Measurements from ENCODE around the gene GMCL1.

Gene GMCL1

GRCh38 chr2:69804416-69804815 lies 25.0 kb upstream of the GMCL1 start:
- Histone ChIP-seq H3K36me3 (no peaks in the 10 kb centered on the region), H3K9me3 (no peaks in the 10 kb centered on the region), H3K4me3 (ENCODE audit: low read depth, low read length) (no peak overlapping the region), H3K4me1 (no peaks in the 10 kb centered on the region), H3K27me3 (no peaks in the 10 kb centered on the region)
- TF ChIP-seq, protein P1, sequence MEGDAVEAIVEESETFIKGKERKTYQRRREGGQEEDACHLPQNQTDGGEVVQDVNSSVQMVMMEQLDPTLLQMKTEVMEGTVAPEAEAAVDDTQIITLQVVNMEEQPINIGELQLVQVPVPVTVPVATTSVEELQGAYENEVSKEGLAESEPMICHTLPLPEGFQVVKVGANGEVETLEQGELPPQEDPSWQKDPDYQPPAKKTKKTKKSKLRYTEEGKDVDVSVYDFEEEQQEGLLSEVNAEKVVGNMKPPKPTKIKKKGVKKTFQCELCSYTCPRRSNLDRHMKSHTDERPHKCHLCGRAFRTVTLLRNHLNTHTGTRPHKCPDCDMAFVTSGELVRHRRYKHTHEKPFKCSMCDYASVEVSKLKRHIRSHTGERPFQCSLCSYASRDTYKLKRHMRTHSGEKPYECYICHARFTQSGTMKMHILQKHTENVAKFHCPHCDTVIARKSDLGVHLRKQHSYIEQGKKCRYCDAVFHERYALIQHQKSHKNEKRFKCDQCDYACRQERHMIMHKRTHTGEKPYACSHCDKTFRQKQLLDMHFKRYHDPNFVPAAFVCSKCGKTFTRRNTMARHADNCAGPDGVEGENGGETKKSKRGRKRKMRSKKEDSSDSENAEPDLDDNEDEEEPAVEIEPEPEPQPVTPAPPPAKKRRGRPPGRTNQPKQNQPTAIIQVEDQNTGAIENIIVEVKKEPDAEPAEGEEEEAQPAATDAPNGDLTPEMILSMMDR (IDR thresholded peaks at IDR 0.05; ENCODE audit: low read depth, low read length), result no peak
- DNase-seq, result no peak

DNA sequence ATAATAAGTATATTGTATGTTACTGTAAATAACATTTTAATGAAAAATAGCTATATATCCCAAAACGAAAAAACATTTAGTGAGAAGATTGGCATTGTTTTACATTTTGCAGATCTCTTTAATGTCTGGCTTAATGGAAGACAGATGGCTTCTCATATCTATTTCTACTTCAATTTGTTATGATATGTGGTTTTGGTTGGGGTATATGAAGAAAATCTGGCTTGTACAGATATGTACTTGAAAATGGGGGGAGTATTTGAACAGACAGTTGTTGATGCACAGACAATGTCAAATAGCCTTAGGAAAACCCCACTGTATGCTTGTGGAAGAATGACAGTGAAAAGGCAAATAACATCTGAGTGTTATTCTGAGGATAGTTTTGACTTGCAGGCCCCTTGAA lies 23.6 kb upstream of the GMCL1 start:
- Histone ChIP-seq H3K36me3 (no peaks in the 10 kb centered on the region), H3K4me3 (ENCODE audit: low read depth, low read length) (no peak overlapping the region), H3K27me3 (no peaks in the 10 kb centered on the region), H3K9me3 (no peaks in the 10 kb centered on the region), H3K4me1 (no peaks in the 10 kb centered on the region)
- TF ChIP-seq, protein P1 (IDR thresholded peaks at IDR 0.05; ENCODE audit: low read depth, low read length), result no peak
- no peak for DNase-seq

DNA sequence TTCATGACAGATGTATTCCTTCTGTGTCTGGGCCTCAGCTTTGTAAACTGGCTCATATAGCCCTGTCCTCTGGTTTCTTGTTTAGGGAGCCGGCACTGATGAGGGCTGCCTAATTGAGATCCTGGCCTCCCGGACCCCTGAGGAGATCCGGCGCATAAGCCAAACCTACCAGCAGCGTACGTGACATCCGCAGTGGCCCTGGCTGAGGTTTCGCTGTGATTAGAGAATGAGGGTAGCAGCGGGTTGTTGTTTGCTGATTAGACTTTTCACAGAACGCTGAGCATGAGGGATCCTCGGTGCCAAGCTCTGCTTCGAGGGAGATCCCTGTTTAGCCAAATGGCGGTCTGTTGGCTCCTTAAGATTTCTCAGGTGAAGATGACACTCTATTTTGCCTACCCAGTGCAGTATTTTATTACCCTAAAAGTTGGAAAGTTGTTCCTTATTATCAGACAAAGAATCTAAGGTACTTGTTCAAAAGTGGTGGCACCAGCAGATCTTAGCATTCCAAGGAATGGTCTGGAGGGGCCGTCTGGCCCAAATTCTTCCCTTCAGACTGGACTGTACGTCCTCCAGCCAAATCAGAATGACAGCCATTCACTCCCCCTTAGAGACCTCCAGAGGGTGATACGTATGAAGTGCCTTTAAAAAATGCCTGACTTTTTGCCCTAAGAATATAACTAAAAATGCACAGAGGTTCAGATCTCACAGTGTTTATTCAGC lies 21.5 kb upstream of the GMCL1 start:
- no peak overlapping the region for H3K4me3 ChIP-seq (ENCODE audit: low read depth, low read length)
- TF ChIP-seq, protein P1 (IDR thresholded peaks at IDR 0.05; ENCODE audit: low read depth, low read length), result no peak
- H3K9me3 ChIP-seq, result no peaks in the 10 kb centered on the region
- H3K27me3 ChIP-seq, result no peaks in the 10 kb centered on the region
- no peak for DNase-seq
- no peaks in the 10 kb centered on the region for H3K4me1 ChIP-seq
- no peaks in the 10 kb centered on the region for H3K36me3 ChIP-seq

DNA sequence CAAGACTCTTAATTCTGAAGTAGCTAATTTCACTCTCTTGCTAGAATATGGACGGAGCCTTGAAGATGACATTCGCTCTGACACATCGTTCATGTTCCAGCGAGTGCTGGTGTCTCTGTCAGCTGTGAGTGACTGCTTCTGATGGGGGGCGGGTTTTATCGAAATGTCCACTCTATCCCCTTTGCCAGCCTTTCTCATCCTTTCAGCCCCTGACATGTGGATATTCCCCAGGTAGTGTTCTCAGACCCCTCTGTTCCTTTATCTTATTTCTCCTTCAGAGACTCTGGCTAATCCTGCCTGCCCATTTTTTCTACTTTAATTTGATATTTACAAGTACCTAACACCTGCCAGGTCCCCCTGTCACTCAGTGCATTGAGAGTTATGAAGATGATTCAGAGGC lies 18.9 kb upstream of the GMCL1 start:
- Histone ChIP-seq H3K27me3 (no peaks in the 10 kb centered on the region), H3K36me3 (no peaks in the 10 kb centered on the region), H3K4me3 (ENCODE audit: low read depth, low read length) (no peak overlapping the region), H3K9me3 (no peaks in the 10 kb centered on the region), H3K4me1 (no peaks in the 10 kb centered on the region)
- DNase-seq, result no peak
- TF ChIP-seq, protein P1 (IDR thresholded peaks at IDR 0.05; ENCODE audit: low read depth, low read length), result no peak

DNA sequence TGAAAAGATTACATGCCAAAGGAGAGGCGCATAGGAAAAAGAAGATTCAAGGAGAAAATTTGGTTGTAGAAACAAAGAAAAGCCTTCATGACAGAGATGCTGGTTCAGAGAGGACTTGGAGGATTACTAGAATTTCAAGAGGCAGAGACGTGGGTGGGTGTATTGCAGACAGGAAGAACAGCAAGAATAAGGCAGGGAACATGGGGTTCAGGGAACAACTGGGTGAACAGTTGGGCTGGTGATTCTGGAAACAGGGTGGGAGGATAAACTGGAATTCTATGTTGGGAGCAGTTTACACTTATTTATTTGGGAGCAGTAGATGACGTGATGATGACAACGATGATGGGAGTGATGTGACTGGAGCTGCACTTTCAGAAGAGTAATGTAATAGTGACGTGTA lies 18.4 kb upstream of the GMCL1 start:
- no peak for DNase-seq
- Histone ChIP-seq H3K9me3 (no peaks in the 10 kb centered on the region), H3K27me3 (no peaks in the 10 kb centered on the region), H3K36me3 (no peaks in the 10 kb centered on the region), H3K4me1 (no peaks in the 10 kb centered on the region), H3K4me3 (ENCODE audit: low read depth, low read length) (no peak overlapping the region)
- TF ChIP-seq, protein P1 (IDR thresholded peaks at IDR 0.05; ENCODE audit: low read depth, low read length), result no peak

DNA sequence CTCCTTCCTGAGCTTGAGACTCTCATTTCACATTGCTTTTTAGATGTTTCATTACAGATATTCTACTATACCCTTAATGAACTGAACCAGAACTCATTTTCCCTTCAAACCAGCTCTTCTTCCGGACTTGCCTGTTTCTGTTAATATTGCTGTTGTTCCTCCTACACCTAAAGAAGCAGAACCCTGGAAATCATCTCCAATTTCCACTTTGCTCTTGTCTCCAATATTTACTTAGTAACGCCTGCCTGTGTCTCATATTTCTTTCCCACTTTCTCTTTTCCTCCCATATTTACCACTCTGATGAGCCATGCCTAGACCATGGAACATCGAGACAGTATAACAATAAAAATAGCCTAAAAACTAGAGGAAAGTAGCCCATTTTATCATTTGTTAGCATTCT lies 17.9 kb upstream of the GMCL1 start:
- Histone ChIP-seq H3K4me3 (ENCODE audit: low read depth, low read length) (no peak overlapping the region), H3K4me1 (no peaks in the 10 kb centered on the region), H3K36me3 (no peaks in the 10 kb centered on the region), H3K27me3 (no peaks in the 10 kb centered on the region), H3K9me3 (no peaks in the 10 kb centered on the region)
- TF ChIP-seq, protein P1 (IDR thresholded peaks at IDR 0.05; ENCODE audit: low read depth, low read length), result no peak
- no peak for DNase-seq
